ENCODE measurements around the gene STX10. TPM values are rescaled to one million over a fixed set of nuclear protein-coding genes. Genes with fewer than 3 reads are reported as not detected.
"Not testable (repeated sequence)": the region's sequence is repeated elsewhere in the genome, so short reads cannot be mapped to it uniquely, and the experiment has no call there.

STX10 gene
- total RNA-seq, 4 donors from 2014 or later, result 50.2 to 62.6 (median 56.6) TPM

DNA sequence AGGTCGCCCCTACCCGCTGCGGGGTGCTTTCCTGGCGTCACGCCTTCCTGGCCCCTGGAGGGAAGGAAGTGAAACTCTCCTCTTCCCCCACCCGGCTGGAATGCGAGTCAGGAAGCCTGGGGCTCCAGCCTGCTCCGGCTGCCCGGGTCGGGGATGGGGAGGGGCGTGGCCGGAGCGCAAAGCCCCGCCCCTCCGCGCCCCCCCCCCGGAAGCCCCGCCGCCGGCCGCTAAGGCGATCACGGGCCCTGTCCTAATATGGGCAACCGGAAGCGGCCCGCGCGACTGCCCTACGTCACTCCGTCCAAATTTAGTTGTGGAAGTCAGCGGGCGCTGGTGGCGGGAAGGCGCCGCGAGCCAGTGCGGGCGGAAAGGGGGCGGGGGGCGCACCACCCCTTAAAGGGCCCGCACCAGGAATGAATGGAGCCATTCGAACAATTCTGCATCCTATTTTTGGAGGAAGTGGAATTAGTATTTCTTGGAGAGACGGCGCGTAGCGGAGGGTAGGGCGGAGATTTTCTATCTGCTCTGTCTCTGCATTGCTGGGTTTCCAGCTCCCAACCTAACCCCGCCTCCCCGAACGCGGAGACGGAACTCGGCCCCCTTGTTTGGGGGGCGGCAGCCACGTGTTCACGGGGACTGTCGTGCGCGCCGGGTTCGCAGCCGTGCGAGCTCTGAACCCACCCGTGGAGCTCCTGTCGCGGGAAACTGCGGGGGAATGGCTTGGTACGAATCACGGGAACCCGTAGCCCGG is 1.6 kb upstream of the STX10 start:
- no peaks in the 10 kb centered on the region for H3K9me3 ChIP-seq
- peak; percentile 100 for DNase-seq (ENCODE audit: extremely low spot score)
- H3K27ac ChIP-seq (replicated peaks in 1 of 4), result peak overlapping the region; percentile 95 to 100 (median 98)
- intact Hi-C loops (cut with DNase I), result loop anchor here (10.0 kb wide), 1 partner anchor 693 kb away; no protein-coding TSS in a partner anchor
- no peaks in the 10 kb centered on the region for H3K27me3 ChIP-seq
- peaks cover 20 to 67% (median 54%) of the 10 kb centered on the region in 4 donors for H3K4me1 ChIP-seq
- WGBS, result 0% methylated on average over 25 of the region's 71 CpGs
- H3K36me3 ChIP-seq, result peaks cover 0 to 20% (median under 1%) of the 10 kb centered on the region in 4 donors
- TF ChIP-seq EP300 (IDR thresholded peaks at IDR 0.05), result no peak
- peak; percentile 96 for TF ChIP-seq POLR2A (IDR thresholded peaks at IDR 0.05; ENCODE audit: low read depth)
- TF ChIP-seq, protein P1, sequence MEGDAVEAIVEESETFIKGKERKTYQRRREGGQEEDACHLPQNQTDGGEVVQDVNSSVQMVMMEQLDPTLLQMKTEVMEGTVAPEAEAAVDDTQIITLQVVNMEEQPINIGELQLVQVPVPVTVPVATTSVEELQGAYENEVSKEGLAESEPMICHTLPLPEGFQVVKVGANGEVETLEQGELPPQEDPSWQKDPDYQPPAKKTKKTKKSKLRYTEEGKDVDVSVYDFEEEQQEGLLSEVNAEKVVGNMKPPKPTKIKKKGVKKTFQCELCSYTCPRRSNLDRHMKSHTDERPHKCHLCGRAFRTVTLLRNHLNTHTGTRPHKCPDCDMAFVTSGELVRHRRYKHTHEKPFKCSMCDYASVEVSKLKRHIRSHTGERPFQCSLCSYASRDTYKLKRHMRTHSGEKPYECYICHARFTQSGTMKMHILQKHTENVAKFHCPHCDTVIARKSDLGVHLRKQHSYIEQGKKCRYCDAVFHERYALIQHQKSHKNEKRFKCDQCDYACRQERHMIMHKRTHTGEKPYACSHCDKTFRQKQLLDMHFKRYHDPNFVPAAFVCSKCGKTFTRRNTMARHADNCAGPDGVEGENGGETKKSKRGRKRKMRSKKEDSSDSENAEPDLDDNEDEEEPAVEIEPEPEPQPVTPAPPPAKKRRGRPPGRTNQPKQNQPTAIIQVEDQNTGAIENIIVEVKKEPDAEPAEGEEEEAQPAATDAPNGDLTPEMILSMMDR (IDR thresholded peaks at IDR 0.05), result peak in 1 of 3 experiments; percentile 16
- TF ChIP-seq POLR2AphosphoS5 (IDR thresholded peaks at IDR 0.05), result peak; percentile 98 to 99
- peak overlapping the region; percentile 70 to 95 (median 94) for H3K4me3 ChIP-seq

DNA sequence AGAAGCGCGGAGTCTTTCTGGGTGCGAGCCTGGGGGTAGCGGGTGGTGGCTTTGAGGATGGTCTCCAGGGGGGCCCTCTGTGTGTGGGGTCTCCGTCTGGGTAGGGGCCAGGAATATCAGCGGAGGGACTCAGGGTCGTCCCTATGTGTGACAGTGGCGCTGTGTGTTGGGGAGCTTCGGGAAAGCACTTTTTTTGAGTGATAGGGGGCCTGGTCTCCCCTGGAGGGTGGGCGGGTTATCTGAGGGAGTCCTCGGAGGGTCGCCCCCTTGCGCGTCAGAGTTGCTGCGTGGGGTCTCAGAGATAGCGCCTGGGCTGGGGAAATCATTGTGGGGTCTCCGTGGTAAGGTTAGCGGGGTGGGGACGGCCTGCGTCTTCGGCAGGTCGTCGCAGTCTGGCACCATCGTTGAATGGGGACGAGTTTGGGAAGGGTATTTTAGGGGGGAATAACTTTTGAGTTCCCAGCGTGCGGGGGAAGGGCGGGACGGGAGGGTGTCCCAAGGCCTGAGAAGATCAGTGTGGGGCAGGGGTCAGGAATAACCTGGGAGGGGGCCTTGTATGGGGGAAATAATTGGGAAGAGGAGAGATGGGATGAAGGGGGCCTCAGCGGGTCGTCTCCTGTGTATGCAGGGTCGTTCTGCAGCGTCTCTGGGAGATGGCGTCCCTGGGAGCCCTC is 893 bp upstream of the STX10 start:
- no peaks in the 10 kb centered on the region for H3K9me3 ChIP-seq
- no peak for DNase-seq (ENCODE audit: extremely low spot score)
- H3K27ac ChIP-seq (replicated peaks in 1 of 4), result peak overlapping the region; percentile 95 to 100 (median 98)
- TF ChIP-seq POLR2AphosphoS5 (IDR thresholded peaks at IDR 0.05), result no peak
- TF ChIP-seq EP300 (IDR thresholded peaks at IDR 0.05), result no peak
- no peak for TF ChIP-seq POLR2A (IDR thresholded peaks at IDR 0.05; ENCODE audit: low read depth)
- TF ChIP-seq, protein P1 (IDR thresholded peaks at IDR 0.05), result no peak
- H3K36me3 ChIP-seq, result peaks cover 0 to 20% (median 4%) of the 10 kb centered on the region in 4 donors
- no peaks in the 10 kb centered on the region for H3K27me3 ChIP-seq
- H3K4me1 ChIP-seq, result peaks cover 16 to 64% (median 47%) of the 10 kb centered on the region in 4 donors
- intact Hi-C loops (cut with DNase I), result loop anchor here (10.0 kb wide), 1 partner anchor 694 kb away; no protein-coding TSS in a partner anchor
- 0% methylated on average over 31 of the region's 34 CpGs for WGBS
- H3K4me3 ChIP-seq, result peak overlapping the region; percentile 70 to 95 (median 94)

DNA sequence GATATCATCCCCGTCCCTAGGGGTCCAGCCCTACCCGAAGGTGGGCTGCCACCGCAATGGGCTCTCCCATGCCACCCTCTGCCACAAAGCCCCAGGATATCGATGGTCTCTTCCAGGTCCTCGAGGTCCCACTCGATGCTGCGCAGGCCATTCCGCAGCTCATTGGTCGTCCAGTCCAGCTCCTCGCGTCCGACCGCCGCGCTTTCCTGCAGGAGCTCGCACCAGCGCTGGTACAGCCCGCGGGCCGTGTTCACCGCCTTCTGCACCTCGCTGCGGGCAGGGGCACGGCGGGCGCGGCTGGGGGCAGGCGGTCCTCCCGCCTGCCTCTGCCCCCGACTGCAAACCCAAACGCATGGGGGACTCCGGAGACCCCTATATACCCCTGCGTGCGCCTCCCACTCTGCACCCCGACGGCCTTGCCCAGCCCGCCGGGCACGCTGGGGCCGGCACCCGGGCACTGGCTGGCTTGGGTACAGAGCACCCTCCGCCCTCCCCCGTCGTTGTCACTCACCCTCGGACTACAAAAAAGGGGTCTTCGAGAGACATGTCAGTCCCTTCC is 468 bp downstream of the STX10 start:
- no peaks in the 10 kb centered on the region for H3K9me3 ChIP-seq
- H3K4me3 ChIP-seq, result peak overlapping the region; percentile 70 to 95 (median 94)
- no peak for DNase-seq (ENCODE audit: extremely low spot score)
- TF ChIP-seq POLR2A (IDR thresholded peaks at IDR 0.05; ENCODE audit: low read depth), result no peak
- no peak for TF ChIP-seq EP300 (IDR thresholded peaks at IDR 0.05)
- no peak for TF ChIP-seq POLR2AphosphoS5 (IDR thresholded peaks at IDR 0.05)
- TF ChIP-seq, protein P1 (IDR thresholded peaks at IDR 0.05), result no peak
- no peaks in the 10 kb centered on the region for H3K27me3 ChIP-seq
- intact Hi-C loops (cut with DNase I), result loop anchor here (10.0 kb wide), 2 partner anchors 115 to 695 kb away; no protein-coding TSS in a partner anchor
- 0% methylated on average over 9 of the region's 46 CpGs for WGBS
- H3K27ac ChIP-seq (replicated peaks in 1 of 4), result peak overlapping the region; percentile 95 to 100 (median 98)
- H3K36me3 ChIP-seq, result peaks cover 0 to 24% (median 15%) of the 10 kb centered on the region in 4 donors
- H3K4me1 ChIP-seq, result peaks cover 4 to 51% (median 33%) of the 10 kb centered on the region in 4 donors

DNA sequence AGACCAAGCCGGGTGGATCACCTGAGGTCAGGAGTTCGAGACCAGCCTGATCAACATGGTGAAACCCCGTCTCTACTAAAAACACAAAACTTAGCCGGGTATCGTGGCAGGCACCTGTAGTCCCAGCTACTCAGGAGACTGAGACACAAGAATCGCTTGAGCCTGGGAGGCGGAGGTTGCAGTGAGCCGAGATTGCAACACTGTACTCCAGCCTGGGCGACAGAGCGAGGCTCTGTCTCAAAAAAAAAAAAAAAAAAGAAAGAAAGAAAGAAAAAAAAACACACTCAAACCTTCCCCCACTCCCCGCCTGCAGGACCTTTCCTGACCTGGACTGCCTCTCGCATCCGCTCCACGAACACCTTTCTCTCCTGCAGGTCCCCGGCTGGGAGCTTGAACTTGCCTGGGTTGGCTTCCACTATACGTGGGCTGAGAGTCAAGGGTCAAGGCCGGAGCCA is 975 bp downstream of the STX10 start:
- intact Hi-C loops (cut with DNase I), result loop anchor here (10.0 kb wide), 1 partner anchor 116 kb away; no protein-coding TSS in a partner anchor
- Histone ChIP-seq H3K27ac (replicated peaks in 1 of 4) (peak overlapping the region; percentile 95 to 100 (median 98)), H3K4me1 (peaks cover 4 to 47% (median 30%) of the 10 kb centered on the region in 4 donors), H3K4me3 (peak overlapping the region; percentile 70 to 95 (median 94)), H3K36me3 (peaks cover 3 to 24% (median 20%) of the 10 kb centered on the region in 4 donors)
- WGBS, result 43% methylated on average over 17 of the region's 17 CpGs
- not testable (repeated sequence) for H3K27me3 ChIP-seq; DNase-seq (ENCODE audit: extremely low spot score); H3K9me3 ChIP-seq

Measured in esophagus muscularis mucosa (tissue), 4 donors.